ENCODE measurements around the gene MRTFA. TPM values are rescaled to one million over a fixed set of nuclear protein-coding genes. Genes with fewer than 3 reads are reported as not detected.

Gene MRTFA
- total RNA-seq, 4 donors from 2014 or later: 81.6 to 109 (median 94.5) TPM

DNA sequence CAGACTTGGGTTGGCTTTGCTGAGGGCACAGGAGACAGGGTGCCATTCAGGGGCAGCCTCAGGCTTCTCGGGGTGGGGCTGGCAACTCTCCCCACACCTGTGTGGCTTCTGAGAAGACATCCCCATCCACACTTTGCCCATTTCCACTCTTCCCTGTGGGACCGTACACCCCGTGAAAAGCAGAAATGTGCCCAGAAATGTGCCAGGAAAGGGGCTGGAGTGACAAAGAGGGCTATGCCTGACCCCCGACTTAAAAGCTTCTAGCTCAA lies 215.5 kb downstream of the MRTFA start:
- Histone ChIP-seq H3K27me3 (no peaks in the 10 kb centered on the region), H3K4me1 (peaks cover 13% of the 10 kb centered on the region), H3K4me3 (no peak overlapping the region), H3K9me3 (no peaks in the 10 kb centered on the region), H3K27ac (no peak overlapping the region), H3K36me3 (peaks cover 96% of the 10 kb centered on the region)
- TF ChIP-seq POLR2AphosphoS5 (IDR thresholded peaks at IDR 0.05): no peak
- no peak for DNase-seq (ENCODE audit: low spot score in 2 of 2)
- WGBS: 83% methylated on average over 3 of the region's 4 CpGs

DNA sequence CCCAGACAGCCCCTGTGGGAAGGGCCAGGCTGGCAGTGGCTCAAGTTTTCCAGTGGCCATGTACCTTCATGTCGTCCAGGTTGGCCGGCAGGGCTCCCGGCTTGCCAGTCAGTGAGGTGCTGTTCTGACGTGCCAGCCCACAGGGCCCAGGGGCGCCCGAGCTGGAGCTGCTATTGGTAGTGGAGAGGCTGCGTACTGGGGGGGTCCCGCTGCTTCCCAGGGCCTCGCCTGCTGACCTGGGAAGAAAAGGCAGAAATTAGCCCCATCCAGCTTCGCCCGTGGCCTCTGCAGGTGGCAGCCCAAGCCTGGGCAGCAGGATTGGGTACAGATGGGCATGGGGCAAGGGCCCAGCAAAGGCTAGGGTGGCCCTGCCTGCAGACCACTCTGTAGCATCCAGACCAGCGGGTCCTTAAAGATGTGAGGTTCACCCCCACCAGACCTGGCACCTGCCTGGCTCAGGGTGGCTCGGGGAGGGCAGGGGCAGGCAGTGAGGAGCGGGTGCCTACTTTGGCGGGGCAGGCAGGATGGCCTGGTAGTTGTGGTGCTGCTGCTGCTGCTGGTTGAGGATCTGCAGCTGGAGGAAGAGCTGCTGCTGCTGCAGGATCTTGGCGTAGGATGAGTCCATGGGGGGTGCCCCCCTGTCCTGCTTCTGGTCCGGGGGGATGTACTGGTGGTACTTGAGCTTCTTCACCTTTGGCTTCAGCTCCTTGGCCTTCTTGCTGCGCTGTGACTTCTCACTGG lies 216.0 kb downstream of the MRTFA start:
- Histone ChIP-seq H3K4me1 (peaks cover 17% of the 10 kb centered on the region), H3K27me3 (no peaks in the 10 kb centered on the region), H3K36me3 (peaks cover 95% of the 10 kb centered on the region), H3K27ac (no peak overlapping the region), H3K4me3 (no peak overlapping the region), H3K9me3 (no peaks in the 10 kb centered on the region)
- no peak for TF ChIP-seq POLR2A (IDR thresholded peaks at IDR 0.05)
- TF ChIP-seq, protein P1, sequence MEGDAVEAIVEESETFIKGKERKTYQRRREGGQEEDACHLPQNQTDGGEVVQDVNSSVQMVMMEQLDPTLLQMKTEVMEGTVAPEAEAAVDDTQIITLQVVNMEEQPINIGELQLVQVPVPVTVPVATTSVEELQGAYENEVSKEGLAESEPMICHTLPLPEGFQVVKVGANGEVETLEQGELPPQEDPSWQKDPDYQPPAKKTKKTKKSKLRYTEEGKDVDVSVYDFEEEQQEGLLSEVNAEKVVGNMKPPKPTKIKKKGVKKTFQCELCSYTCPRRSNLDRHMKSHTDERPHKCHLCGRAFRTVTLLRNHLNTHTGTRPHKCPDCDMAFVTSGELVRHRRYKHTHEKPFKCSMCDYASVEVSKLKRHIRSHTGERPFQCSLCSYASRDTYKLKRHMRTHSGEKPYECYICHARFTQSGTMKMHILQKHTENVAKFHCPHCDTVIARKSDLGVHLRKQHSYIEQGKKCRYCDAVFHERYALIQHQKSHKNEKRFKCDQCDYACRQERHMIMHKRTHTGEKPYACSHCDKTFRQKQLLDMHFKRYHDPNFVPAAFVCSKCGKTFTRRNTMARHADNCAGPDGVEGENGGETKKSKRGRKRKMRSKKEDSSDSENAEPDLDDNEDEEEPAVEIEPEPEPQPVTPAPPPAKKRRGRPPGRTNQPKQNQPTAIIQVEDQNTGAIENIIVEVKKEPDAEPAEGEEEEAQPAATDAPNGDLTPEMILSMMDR (IDR thresholded peaks at IDR 0.05): no peak
- no peak for DNase-seq (ENCODE audit: low spot score in 2 of 2)
- WGBS: 88% methylated on average over 4 of the region's 18 CpGs

DNA sequence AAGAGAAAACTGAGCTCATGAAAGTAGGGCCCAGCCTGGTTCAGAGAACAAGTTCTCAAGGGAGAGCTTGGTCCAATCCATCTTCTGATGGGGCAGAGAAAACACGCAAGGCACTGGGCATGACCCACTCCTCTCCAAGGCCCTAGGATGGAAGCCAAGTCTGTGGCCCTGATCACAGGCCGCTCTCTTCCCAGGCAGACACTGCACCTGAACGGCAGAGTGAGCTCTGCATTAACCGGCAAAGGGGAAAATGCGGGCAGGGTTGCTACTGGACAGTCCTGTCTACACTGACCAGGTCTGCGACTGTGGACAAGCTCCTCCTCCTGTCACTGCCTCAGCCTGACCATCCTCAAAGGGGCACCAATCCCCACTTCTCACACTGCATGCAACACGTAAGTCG lies 216.8 kb downstream of the MRTFA start:
- no peak for DNase-seq (ENCODE audit: low spot score in 2 of 2)
- TF ChIP-seq, protein P1 (IDR thresholded peaks at IDR 0.05): no peak
- no peak for TF ChIP-seq EP300 (IDR thresholded peaks at IDR 0.05)
- TF ChIP-seq POLR2A (IDR thresholded peaks at IDR 0.05): no peak
- no peak for TF ChIP-seq POLR2AphosphoS5 (IDR thresholded peaks at IDR 0.05)
- Histone ChIP-seq H3K27ac (no peak overlapping the region), H3K4me1 (peaks cover 24% of the 10 kb centered on the region), H3K9me3 (no peaks in the 10 kb centered on the region), H3K27me3 (no peaks in the 10 kb centered on the region), H3K4me3 (no peak overlapping the region), H3K36me3 (peaks cover 88% of the 10 kb centered on the region)
- 94% methylated on average over 8 of the region's 8 CpGs for WGBS

DNA sequence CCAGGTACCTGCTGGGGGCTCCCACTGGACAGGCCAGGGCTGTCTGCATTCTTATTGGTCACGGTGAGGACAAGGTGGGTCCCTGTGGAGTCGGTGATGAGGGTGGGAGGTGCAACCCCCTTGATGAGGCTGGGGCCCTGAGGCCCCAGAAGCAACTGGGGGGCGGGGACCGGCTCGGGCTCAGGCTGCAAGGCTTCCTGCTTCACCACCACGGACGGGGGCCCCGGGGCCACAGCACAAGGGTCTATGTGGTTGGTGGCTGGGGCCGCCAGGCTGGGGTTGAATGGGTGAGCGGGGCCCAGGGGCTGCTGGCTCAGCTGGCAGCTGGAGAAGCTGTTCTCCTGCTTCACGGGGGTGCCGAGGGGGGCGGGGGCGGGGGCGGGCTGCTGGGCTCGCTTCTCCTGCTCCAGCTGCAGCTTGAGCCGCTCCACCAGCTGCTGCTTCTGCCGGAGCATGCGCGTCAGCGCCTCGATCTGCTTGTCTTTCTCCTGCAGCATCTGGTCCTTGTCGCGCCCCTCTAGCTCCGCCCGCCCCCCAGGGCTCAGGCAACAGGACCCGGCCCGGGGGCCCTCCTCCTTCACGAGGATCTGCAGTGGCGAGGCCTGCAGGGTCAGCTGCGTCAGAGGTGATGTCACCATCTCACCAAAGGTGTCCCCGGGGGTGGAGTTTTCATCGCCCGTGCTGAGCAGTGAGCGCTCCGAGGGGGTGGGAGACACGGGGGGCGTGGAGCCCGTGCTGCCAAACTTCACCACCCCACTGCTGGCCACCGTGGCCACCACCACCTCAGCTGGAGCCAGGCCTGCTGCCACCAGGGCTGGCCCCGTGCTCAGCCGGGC lies 217.9 kb downstream of the MRTFA start:
- Histone ChIP-seq H3K36me3 (peaks cover 83% of the 10 kb centered on the region), H3K27ac (no peak overlapping the region), H3K4me1 (peaks cover 22% of the 10 kb centered on the region), H3K27me3 (no peaks in the 10 kb centered on the region), H3K9me3 (no peaks in the 10 kb centered on the region), H3K4me3 (no peak overlapping the region)
- TF ChIP-seq POLR2AphosphoS5 (IDR thresholded peaks at IDR 0.05) (no peak), POLR2A (IDR thresholded peaks at IDR 0.05) (no peak), EP300 (IDR thresholded peaks at IDR 0.05) (no peak)
- TF ChIP-seq, protein P1 (IDR thresholded peaks at IDR 0.05): no peak
- 93% methylated on average over 6 of the region's 42 CpGs for WGBS
- no peak for DNase-seq (ENCODE audit: low spot score in 2 of 2)

DNA sequence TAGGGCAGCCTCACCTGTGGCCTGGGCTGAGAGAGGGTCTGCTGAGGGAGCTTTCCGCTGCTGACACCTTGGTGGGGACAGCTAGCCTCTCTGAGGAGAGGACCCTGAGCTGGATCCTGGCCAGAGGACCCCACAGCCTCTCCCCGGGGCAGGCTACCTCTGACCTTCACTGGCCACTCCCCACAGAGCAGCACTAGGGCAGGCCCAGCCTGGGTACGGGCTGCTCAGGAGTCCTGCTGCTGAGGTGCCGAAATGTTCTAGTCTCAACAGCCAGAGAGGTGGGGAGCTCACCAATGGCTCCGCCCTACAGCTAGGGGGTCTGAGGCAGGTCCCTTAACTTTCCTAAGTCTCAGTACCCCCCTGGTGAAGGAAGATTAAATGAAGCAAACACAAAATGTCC lies 218.6 kb downstream of the MRTFA start:
- no peak for TF ChIP-seq POLR2A (IDR thresholded peaks at IDR 0.05)
- Histone ChIP-seq H3K9me3 (no peaks in the 10 kb centered on the region), H3K36me3 (peaks cover 76% of the 10 kb centered on the region), H3K4me1 (peaks cover 20% of the 10 kb centered on the region), H3K27me3 (no peaks in the 10 kb centered on the region), H3K27ac (no peak overlapping the region), H3K4me3 (no peak overlapping the region)
- DNase-seq (ENCODE audit: low spot score in 2 of 2): no peak
- WGBS: 100% methylated on average over 1 of the region's 5 CpGs

DNA sequence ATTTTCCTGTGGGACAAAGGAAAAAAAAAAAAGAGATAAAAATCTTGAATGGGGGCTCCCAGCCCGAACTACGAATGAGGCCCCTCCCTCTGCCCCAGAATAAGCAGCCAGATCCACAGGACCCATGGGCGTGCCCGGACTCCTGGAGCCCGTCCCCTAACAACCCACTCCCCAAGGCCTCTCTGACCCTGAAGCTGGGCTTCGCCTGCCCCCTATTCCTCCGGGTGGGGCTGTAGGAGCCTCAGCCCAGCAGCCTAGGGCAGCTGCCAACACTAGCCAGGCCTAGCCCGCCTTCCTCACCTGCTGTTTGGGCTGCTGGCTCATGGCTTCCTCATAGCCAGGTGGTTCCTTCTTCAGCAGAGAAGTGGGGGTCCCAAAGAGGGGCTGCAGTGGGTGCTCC lies 219.5 kb downstream of the MRTFA start:
- Histone ChIP-seq H3K27ac (no peak overlapping the region), H3K4me1 (peaks cover 18% of the 10 kb centered on the region), H3K27me3 (no peaks in the 10 kb centered on the region), H3K4me3 (no peak overlapping the region), H3K9me3 (no peaks in the 10 kb centered on the region), H3K36me3 (peaks cover 70% of the 10 kb centered on the region)
- DNase-seq (ENCODE audit: low spot score in 2 of 2): no peak
- TF ChIP-seq POLR2AphosphoS5 (IDR thresholded peaks at IDR 0.05) (no peak), EP300 (IDR thresholded peaks at IDR 0.05) (no peak), POLR2A (IDR thresholded peaks at IDR 0.05) (no peak)
- TF ChIP-seq, protein P1 (IDR thresholded peaks at IDR 0.05): no peak
- 94% methylated on average over 8 of the region's 8 CpGs for WGBS
